ENCODE data around the gene RNF213.

RNF213 gene

DNA sequence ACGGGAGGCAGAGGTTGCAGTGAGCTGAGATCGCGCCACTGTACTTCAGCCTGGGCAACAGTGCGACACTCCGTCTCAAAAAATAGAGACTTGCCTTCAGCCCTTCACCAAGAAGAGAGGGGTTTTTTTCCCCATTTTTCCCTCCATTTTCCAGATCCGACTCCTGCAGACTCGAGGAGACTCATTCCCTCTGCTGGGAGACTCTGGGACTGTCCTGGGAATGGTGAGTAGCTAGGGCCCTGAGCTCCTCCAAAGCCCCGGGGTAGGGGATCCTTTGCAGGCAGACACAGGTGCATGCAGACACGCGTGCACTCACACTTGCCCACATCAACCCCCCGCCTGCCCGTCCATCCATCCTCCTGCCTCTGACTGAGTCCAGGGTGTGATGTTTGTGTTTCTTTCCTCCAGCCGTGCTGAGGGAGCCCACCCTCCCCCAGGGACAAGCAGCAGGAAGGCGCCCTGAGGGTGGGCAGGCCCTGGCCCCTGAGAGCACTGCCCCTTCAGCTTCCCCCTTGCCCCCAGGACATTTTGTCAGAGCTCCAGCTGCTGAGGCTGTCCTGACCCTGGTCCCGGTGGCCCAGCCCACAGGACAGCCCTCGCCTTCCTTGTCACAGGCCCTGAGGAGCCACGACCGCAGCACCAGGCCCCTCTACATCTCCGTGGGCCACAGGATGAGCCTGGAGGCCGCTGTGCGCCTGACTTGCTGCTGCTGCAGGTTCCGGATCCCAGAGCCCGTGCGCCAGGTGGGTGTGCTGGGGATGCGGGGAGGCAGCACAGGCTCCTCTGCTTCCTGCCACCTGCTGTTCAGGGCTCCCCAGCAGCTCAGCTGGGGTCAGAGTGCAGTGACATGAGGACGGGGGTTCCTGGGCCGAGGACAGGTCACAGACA is 164.5 kb downstream of the RNF213 start:
- DNase-seq = no peak

DNA sequence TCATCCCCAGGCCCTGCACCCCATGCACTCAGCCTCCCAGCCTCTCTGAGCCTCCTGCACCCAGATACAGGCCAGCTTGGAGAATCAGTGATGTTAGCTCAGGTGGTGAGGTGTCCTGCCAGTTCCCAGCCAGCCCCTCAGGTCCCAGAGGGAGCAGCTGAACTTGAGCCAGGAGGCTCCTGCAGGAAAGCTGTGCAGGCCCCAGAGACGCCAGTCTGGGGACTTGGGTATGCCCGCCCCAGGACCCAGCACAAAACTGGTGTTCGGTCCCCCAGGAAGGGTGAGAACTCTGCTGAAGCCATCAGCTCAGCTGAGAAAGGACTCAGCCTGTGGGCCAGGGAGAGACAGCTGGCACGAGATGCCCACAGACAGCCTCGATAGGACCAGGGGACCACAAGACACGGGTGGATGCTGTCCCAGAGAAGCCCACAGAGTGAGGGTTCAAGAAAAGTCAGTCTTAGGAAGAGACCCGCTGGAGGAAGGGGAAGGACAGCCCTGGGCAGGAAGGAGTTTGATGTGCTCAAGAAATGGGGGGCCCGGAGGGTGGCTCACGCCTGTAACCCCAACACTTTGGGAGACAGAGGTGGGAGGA is 165.3 kb downstream of the RNF213 start:
- no peak for DNase-seq

DNA sequence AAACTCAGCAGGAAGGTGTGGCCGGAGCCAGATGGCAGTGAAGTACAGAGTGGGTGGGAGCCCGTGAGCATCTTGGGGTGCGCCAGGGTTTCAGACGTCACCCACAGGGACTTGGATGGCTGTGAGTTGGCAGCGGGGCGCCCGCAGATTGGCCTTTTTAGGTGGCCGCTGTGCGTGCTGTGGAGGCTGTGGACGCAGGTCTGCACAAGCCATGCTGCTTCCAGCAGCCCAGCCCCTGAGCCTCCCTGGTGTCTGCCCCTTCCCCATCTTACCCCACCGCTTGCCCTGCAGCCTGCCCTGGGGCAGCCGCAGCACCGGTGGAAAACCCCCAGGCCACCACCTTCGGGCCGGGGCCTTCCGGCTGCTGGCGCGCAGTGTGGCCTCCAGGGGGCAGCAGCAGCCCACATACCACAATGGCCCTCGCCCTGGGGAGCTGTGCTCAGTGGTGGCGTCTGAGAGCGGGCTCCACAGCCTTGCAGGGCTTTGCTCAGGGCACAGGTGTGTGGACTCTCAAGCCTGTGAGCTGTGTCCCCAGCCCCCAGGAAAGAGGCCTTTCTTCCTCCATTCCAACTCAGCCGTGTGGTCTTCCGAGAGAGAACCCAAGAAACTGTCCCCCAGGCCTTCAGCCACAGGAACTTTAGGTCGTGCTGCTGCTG is 166.1 kb downstream of the RNF213 start:
- DNase-seq = peak; percentile 56

DNA sequence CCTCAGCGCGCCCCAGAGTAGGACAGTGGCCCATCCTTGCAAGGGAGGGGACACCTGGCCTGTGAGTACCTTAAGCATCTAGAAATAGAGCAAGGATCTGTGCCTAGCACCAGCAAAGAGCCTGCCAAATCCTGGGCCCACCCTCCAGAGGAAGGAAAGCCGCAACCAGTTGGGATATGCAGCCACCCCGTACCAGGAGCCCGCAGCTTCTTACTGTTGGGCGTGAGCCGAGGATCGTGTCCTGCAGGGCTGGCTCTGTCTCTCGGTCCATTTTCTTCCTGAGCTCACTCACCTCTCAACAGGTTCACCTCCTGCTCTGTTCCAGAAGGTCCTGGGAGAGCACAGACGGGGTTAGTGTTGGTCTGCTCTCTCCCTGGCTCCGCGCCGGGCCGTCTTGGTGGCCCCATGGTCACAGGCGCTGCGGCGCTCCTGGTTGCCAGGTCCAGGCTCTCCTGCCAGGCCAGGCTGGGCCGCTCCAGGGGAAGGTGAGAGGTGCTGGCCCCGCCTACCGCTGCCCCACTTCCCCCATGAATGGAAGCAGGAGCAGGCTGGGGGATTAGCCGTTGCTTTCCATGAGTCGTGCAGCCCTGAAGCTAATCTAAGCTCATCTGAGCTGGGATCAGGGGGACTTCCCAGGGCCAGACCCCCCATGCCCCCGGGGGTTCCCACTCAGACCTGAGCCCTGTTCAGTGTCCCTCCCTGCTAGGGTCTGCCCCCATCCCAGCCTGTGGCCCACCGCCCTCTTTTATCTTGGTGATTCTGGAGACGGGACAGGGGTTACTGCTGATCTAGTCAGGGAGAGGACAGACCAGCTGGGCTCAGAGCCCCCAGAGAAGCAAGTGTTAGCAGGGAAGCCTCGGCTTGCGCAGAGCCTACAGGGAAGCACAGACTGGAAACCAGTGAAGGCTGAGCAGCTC is 167.0 kb downstream of the RNF213 start:
- no peak for DNase-seq

DNA sequence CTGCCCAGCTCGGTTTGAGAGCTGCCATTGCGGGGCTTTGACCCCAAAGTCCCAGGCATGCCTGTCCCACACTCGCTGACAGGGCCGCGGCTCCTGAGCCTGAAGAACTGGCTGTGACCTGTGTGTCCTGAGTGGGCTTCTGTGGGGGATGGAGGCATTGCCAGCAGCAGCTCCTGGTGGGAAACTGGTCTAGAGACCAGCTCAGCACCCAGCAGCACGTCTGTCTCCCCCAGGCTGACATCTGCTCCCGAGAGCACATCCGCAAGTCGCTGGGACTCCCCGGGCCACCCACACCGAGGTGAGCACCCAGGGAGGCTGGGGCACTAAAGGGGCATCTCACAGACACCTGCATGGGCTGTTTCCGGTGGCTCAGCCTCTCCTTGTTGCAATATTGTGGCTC is 167.7 kb downstream of the RNF213 start:
- no peak for DNase-seq

DNA sequence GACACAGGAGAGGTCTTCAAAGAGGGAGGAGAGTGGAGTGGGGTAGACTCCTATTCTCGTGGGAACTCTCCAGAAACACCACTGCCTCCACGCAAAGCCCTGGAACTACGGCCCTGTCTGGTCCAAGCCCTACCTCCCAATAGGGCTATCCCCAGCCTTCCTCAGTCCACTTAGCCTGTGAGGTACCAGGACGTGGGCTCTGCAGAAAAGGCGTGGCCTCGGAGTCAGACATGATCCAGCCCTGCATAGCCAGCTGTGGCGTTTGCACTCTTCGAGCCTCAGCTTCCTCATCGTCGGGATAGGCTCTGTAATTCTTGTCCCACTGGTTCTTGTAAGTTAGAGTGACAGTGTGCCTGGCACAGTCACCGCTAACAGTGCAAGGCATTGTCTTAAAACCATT is 168.1 kb downstream of the RNF213 start:
- DNase-seq = no peak

DNA sequence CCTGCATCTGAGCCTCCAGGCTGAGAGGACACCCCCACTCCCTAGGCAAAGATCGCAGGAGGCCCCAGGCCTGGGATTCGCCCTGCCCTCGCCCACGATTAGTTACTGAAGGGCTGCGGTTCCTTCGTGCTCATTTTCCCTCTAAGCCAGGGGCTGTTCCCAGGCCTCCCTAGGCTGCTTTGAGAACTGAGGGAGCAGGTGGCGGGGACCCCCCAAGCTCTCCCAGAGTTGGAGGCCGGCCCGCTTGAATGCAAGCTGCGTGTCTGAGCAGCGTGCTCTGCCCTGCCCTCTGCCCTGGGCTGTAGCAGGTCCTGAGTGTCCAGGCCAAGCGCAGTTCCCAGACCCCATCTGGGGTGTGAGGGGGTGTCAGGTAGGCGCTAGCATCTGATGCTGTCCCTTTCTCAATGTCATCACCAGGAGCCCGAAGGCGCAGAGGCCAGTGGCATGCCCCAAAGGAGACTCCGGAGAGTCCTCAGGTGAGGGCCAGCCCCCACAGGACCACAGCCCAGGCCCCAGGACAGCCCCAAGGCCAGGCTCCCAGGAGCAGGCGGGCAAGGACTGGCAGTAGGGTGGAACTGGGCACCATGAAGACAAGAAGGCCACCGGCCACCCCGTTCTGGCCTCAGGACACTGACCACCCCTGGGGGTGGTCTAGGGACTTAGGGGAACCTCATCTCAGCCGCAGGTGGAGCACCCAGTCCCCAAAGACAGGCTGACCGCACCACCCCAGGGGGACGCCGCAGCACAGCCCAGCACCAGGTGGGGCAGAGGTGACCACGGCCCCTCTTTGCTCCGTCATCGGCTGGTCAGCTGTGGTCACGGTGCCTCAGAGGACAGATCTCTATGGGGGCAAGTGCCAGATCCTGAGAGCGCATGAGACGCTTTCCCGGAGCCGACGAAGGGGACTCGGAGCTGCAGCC is 169.0 kb downstream of the RNF213 start:
- DNase-seq = no peak

DNA sequence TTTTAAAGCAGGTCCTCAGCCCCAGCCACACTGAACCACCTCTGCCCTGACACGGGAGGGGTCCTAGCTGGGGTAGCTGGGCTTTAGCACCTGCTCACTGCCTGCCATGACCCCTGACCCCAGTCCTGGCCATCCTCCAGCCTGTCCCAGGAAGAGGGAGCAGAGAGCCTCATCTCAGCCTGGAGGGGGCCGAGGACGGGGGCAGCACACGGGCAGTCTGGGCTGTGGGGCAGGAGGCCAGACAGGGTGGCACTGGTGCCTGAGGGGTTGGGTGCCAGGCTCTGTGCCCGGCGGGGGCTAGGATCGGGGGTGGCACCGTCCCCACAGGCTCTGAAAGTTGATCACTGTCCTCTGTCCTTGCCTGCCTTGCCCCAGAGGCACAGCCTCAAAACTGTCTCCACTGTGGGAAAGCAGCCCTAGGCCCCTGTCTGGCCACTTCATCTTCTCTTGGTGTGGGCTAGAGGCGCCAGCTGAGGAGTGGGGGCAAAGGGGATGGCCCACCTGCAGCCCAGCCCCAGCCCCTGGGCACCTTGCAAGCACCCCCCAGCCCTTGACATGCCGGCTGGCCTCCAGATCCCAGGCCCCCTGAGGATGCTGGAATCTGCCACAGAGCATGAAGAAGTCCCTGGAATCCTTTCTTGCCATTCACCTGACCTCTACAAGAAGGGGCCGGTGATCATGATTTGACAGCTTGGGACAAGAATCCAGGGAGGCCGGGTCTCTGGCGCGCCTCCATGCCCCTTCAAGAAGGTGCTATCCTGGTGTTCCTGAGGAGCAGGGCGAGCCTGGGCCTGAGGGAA is 170.0 kb downstream of the RNF213 start:
- no peak for DNase-seq

DNA sequence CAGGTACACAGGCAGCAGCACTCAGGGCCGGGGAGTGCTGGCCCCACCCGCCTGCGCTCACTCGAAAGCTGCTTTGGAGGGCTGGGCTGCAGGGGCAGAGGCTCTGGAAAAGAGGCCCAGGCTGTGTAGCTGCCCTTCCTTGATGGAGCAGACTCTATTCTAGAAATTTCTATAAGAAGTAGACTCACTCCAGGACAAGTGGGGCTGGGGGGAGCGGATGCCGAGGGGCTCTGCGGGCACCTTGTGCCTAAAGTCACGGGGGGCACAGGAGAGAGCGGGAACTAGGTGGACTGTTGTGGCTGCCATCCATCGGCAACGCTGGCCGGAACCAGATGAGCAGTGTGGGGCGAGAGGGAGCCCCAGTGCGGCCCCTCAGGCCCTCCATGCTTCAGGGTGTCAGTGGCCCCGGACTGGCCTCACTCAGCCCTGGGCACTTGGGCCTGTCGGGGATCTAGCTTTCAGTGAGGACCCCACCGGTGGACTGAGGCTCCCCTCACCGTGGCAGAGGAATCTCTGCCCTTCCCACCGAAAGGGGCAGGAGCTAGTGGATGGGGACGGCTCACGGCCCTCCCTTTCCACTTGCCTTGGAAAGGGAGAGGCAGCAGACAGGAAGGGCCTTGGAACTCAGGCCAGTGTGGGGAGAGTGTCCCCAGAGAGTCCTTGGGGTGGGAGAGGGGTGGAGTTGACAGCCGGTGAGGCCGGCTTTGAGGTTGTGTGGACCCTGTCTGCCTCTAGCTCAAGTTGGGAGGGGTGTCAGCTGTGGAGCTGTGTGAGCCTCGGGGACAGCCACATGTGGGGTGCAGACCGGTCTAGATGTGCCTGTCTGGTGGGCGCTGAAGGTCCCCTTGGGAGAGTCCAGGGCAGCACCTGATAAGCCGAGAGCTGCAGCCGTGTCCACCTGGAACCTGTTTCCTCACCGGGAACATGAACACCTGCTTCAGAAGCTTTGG is 170.9 kb downstream of the RNF213 start:
- no peak for DNase-seq

DNA sequence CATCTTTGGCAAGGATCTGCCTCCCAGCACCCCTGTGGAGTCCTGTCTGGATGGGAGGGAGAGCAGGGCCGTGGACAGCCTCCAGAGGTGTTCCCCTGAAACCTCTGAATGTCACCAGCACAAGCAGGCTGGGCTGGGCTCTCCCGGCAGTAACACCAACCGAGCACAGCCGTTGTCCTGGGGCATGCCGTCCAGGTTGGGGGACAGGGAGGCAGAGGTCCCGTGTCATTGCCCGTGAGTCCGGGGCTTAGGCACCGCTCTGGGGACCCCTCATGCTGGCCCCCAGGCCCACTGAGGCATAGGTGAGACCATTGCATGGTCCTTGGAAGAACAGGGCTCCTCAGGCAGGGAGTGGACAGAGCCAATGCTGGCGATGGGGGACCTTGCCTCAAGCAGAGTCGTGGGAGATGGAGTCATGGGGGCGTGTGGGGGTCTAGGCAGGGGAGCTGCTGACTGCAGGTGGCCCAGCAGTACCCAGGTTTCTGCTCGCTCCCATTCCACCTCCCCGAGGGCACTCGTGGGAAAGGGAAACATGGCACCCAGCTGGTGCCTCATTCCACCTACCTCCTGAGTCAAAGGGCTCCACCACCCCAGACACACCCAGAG is 171.8 kb downstream of the RNF213 start:
- DNase-seq = no peak

DNA sequence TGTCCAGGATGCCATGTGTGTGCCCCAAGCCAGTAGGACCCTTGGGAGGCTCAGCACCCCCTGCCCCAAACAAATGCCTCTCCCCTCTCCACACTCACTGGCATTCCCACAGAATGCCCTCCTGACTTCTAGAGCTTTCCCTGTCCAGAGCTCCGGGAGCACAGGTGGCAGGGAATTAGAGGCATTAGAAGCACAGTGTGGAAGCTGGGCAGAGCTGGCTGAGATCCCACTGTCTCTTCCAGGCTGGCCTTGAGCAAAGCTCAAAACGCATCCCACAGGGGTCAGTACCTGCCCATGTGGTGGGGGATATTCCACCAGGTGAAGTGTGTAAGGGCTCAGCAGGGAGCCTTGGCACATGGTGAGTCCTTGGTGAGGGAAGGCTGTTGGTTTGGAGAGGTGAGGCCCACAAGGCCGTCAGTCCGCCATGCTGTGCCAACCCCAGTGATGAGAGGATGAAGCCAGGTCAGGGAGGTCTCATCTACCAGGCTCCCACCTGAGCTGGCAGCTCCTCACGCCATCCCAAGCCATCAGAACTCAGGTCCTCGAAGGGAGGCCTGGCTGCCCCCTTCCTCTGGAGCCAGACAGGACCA is 172.4 kb downstream of the RNF213 start:
- no peak for DNase-seq

DNA sequence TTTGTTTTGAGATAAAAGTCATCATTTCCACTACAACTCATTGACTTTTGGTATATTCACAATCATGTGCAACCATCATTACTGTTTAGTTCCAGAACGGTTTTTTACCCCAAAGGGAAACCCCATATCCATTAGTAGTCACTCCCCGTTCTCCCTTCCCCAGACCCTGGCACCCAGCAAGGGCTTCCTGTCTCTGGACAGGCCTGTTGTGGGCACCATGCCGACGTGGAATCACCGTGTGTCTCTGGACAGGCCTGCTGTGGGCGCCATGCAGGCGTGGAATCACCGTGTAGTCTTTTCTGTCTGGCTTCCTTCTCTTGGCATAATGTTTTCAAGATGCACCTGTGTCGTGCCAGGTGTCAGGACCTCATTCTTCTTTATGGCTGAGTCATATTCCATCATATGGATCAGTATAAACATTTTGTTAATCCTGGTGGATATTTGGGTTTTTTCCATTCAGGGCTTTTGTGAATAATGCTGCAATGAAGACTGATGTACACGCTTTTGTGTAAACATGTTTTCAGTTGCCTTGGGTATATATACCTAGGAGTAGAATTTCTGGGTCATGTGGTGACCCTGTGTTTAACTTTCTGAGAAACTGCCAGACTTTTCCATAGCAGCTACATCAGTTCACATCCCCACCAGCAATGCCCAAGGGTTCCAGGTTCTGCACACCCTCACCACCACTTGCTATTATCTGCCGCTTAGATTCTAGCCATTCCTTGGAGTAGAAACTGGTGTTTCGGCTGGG is 173.4 kb downstream of the RNF213 start:
- no peak for DNase-seq

DNA sequence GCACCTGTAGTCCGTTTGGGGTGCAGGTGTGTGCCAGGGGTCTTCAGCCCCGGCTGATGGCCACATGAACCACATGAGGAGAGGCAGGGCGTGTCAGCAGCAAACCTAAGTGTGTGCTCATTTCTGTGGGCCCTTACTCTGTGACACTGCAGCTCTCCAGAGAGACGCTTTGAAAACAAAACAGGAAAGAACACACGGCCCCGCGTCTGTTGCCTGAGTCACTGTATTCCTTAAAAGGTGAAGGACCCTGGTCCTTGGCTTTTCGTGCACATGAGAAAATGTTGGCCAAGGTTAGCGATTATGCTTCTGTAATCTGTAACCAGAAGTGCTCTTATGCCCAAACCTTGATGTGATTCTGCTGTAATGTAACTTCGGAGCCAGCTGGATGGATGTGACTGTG is 176.9 kb downstream of the RNF213 start:
- DNase-seq = no peak

DNA sequence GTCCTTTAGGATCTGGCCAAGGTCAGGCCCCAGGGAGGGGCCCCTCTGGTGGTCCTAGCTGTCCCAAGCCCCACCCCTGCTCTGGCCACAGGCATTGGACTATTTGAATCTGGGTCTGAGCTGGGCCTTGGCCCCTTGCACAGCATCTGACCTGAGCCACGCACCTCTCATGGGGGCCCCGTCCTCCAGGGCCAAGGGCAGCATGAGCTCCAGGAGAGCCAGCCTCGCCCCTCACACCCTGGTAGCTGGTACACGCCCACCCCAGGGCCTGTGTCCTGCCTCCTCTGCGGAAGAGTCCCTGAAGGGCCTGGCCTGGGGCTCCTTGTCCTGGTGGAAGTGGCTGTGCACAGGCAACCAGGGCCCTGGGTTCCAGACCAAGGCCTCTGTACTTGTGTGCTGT is 178.2 kb downstream of the RNF213 start:
- DNase-seq = no peak

DNA sequence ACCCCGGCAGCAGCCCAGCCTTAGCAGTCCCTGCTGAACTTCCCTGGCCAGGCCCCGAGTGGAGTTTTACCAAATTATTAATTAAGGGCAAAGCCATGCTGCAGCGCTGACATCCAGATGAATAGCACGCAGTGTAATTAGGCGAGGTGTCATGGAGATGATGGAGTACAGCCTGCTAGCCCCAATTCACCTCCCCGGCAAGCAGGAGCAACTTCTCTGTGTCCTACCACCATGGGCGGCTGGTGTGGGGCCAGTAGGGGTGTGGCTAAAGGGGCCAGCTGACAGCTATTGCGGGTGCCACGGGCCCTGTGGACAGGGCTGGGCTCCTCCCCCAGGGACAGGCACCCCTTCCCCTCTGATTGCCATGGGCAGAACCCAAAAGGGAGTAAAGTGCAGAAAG is 178.8 kb downstream of the RNF213 start:
- DNase-seq = no peak

DNA sequence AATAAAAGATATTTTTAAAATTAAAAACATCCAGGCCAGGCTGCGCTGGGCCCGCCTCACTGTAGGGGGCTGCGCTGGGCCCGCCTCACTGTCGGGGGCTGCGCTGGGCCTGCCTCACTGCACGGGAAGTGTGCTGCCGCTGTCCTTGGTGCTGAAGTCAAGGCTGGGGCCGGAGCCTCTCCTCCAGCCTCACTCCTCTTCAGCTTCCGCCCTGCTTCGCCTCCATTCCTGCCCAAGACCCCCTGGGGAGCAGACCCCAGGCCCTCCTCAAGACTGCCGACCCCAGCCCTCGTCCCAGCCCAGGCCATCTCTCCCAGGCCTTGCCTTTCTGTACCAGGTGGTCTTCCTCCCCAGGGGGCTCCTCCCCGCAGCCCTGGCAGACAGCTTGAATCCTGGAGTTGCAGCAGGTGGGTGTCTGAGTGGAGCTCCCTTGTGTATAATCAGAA is 180.5 kb downstream of the RNF213 start:
- DNase-seq = no peak

DNA sequence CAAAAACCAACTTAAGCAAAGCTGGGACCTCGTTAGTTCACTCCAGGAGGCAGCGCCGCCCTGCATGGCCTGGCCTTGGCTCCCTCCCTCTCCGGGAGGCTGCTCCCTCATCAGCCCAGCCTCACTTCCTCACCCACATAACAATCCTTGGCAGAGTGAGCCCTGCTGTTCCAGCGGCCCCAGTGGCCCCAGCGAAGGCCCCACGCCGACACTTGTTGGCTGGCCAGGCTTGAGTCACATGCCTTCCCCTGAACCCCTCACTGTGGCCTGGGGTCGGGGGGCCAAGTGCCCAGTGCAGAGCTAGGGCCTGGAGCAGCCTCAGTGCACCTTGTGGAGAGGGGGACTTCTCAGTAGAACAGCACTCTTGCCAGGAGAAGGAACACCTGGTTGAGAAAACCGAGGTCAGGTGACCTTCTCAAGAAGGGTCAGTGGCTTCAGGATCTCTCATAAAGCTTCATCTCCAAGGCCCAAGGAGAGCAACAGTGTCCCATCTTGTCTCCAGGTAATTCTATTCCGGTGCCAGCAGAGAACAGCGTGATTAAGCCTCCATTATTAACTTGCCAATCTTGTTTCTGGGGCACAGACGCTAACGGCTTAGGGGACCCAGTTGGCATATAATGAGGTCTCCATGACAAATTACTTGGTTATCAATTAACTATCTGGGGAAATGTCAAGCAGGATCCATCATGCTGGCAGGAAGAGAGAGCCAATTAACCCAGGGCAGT is 181.1 kb downstream of the RNF213 start:
- no peak for DNase-seq

DNA sequence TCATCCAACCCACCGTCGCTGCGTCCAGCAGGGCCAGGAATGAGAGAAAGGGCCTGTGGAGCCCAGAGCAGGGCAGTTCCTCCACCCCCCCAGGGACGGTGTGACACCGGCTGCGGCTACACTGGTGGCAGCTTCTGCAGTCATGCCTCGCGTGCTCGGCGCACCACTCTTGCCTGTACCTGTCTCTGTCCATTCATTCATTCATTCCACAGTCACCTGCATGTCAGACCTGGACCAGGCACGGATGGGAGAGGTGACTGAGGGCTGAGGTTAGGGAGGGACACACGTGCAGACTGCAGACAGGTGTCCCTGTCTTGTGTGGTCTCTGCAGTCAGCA is 181.6 kb downstream of the RNF213 start:
- DNase-seq = no peak

Measured in NK-92 treated with Interleukin-12 subunit alpha and Interleukin-12 subunit beta, amount 100 ng/mL, for 24 hours (cell line).